ELF-1 (cell line): ENCODE measurements around the gene LMF1.

ENCODE experiments used
- DNase-seq: peaks from one replicate; pipeline ENCODE4 v3.0.0-alpha.2; 2016; ENCODE audit warnings: low read depth, low spot score

LMF1 gene

DNA sequence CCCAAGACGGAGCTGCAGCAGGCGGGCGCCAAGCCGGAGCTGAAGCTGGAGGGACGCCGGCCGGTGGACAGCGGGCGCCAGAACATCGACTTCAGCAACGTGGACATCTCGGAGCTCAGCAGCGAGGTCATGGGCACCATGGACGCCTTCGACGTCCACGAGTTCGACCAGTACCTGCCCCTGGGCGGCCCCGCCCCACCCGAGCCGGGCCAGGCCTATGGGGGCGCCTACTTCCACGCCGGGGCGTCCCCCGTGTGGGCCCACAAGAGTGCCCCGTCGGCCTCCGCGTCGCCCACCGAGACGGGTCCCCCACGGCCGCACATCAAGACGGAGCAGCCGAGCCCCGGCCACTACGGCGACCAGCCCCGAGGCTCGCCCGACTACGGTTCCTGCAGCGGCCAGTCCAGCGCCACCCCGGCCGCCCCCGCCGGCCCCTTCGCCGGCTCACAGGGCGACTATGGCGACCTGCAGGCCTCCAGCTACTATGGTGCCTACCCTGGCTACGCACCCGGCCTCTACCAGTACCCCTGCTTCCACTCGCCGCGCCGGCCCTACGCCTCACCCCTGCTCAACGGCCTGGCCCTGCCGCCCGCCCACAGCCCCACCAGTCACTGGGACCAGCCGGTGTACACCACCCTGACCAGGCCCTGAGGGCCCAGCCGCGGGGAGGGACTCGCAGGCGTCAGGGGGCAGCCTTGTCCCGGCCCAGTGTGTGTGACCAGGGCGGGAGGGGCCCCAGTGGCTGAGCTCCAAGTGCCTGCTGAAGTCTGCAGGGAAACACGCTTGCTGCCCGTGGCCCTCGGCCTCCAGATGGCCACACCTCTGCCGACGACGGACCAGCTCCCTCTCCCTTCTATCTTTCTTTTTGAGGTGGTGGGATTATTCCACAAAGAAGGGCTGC, 14.2 kb upstream of the LMF1 start:
- no peak for DNase-seq

DNA sequence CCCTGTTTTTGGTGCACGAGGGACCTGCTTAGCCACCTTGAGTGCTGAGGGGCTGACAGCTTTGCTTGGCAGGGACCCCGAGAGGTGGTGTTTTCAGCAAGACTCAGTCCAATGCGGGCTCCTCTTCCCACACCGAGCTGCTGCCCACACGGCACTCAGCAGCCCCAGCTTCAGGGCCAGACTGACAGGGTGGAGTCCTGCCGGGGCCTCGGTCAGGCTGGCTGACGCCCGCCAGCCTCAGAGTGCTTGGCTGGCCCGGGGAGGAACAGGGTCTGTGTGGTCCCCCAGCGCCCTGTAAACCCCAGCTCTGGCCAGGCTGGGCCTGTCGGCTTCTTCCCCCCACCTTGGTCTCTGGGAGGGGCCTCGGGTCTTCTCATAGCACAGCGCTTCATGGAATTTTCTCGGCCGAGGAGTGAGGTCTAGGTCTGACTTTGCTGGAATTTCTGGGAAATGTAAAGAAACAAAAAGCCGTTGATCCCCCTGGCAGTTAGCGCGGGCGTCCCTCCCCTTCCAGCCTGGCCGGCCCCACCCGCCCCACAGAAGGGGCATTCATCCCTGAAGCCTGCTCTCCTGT, 13.4 kb upstream of the LMF1 start:
- DNase-seq: no peak

DNA sequence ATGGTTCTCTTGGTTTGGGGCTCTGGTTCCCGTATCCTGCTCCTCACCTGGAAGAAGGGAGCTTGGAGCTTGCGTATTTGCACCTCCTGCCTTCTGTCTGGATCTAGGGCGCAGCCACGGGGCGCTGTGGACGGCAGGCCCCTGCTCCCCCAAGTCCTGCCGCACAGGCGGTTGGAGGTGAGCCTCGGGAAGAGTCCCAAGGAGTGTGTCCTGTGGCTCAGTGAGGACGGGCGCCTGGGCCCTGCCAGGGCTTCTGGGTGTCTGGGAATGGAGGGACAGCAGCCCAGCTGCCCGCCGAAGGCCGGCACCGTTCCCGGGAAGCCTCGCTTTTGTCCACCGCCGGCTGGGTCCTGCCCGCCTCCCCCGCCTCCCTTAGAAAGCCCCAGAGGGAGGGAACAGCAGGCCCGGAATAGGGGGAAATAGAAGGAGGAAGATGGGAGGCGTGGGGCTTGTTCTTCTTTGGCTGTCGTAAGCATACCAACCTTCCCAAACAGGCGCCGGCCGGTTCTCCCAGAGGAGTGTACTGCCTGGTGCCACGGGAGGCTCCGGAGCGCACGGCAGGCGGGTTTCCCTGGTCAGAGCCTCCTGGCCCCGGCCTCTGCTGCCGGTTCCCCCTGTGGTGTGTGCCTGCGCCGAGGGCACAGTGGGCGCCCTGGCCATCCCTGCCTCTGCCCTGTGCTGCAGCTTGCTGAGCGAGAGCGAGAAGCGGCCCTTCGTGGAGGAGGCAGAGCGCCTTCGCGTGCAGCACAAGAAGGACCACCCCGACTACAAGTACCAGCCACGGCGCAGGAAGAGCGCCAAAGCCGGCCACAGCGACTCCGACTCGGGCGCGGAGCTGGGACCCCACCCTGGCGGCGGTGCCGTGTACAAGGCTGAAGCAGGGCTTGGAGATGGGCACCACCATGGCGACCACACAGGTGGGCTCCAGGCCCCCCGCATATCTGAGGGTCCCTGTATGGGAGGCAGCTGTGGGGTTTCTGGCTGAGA, 12.6 kb upstream of the LMF1 start:
- peak; percentile 59 for DNase-seq

DNA sequence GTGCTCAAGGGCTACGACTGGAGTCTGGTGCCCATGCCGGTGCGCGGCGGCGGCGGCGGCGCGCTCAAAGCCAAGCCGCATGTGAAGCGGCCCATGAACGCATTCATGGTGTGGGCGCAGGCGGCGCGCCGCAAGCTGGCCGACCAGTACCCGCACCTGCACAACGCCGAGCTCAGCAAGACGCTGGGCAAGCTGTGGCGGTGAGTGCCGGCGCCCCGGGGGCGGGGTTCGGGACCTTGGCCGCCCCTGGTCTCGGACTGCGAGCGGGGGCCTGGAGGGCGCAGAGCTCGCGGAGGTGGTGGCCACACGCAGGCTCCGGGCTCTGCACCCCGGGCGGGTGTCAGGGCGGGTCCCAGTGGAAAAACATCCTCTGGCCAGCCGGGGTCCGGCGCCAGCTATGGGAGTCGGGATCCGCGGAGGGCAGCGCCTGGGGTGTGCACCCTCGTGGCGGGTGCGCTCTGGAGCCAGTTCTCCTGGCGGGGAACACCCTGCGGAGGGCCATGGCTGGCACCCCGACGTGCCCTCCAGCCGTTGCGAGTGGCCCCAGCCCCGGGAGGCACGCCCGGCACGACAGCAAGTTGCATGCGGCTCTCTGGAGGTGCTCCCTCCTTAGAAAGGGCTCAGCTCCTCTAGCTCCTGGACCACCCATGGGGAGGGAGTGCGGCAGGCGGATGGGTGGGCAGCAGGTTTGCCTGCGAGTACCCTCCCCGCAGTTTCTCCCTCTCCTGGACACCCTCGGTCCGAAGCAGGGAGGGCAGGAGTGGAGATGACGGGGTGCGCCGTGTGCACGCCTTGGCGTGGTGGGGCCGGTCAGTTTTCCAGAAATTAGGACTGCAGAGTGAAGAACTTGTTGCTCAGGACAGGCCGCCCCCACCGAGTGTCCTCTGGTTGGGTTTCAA, 11.6 kb upstream of the LMF1 start:
- DNase-seq: no peak

DNA sequence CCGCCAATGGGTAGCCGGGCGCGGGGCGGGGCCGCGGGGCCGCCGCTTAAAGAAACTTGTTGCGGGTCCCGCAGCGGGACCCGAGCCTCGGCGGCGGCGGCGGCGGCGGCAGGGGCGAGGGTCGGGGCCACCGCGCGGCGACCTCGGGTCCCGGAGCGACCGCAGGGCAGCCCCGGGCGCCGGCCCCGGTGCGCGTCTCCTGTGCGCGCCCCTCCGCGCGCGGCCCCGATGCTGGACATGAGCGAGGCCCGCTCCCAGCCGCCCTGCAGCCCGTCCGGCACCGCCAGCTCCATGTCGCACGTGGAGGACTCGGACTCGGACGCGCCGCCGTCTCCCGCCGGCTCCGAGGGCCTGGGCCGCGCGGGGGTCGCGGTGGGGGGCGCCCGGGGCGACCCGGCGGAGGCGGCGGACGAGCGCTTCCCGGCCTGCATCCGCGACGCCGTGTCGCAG, 10.9 kb upstream of the LMF1 start, which contains the start of gene SOX8:
Gene SOX8 (plus strand): TSS at position 76 of the 450 bp plus-strand sequence. CDS start 153 bp downstream, at position 229.
- no peak for DNase-seq

GRCh38 chr16:980595-980854, 9.7 kb upstream of the LMF1 start:
- no peak for DNase-seq

GRCh38 chr16:979859-980594, 9.2 kb upstream of the LMF1 start:
- DNase-seq: no peak

DNA sequence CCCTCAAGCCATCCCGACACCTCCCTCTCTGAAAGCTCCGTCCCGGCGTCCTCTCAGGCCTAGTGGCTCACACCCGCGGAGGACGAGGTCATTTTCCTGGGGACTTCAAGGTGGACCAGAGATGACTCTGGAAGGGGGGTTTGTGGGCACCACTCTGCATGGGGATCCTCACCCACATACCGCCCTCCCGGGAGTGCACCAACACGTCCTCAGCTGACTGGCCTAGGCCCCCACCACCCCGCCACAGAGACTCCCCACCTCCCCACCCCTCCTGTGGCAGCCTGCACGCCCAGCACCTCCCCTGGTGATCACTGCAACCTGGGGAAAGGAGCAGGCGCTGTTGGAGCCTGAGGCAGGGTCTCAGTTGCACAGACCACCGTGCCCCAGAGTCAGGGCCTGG, 8.4 kb upstream of the LMF1 start:
- no peak for DNase-seq

DNA sequence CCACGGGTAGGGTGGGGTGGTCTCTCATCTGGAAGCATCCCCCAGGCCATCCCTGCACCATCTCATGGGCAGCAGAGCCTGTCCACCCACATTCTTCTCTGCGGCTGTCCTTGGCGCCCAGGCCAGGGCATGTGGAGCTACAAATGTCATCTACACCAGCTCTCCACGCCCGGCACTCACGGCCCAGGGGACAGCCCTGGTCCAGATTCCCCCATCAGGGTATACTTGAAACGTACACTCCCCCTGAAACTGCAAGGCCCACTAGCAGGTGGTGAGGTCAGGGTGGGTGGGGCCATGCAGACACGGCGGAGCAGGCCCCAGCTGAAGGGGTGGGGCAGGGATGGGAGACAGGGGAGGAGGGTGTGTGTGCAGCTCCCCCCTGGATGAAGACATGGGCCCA, 7.6 kb upstream of the LMF1 start:
- no peak for DNase-seq

GRCh38 chr16:977896-978295, 7.1 kb upstream of the LMF1 start:
- no peak for DNase-seq

- no peak for DNase-seq
These were observed 6.4 kb upstream of the LMF1 start for GRCh38 chr16:977081-977701.

DNA sequence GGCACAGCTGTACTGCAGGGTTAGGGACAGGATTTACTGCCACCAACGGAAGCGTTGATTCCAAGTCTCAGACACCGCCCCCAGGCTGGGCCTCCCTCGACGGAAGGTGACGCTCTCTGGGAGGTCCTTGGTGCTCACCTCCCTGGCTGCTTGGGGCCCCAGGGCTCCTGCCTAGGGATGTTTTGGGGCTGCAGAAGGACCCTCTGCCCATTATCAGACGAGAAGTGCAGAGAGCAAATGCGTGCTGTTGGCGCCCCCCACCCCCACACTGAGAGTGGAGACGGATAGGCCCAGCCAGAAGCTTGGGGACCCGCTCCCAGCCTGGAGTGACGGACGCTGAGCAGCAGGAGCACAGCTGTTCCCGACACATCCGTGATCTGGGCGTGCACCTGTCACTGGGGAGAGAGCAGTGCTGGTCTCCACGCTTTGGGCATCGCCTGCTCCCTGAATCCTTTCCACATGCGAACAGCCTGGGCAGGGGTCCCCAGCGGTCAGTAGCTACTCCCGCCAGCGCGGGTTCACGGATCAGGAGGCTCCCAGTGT, 5.7 kb upstream of the LMF1 start:
- DNase-seq: no peak

GRCh38 chr16:975291-975690, 4.5 kb upstream of the LMF1 start:
- no peak for DNase-seq

DNA sequence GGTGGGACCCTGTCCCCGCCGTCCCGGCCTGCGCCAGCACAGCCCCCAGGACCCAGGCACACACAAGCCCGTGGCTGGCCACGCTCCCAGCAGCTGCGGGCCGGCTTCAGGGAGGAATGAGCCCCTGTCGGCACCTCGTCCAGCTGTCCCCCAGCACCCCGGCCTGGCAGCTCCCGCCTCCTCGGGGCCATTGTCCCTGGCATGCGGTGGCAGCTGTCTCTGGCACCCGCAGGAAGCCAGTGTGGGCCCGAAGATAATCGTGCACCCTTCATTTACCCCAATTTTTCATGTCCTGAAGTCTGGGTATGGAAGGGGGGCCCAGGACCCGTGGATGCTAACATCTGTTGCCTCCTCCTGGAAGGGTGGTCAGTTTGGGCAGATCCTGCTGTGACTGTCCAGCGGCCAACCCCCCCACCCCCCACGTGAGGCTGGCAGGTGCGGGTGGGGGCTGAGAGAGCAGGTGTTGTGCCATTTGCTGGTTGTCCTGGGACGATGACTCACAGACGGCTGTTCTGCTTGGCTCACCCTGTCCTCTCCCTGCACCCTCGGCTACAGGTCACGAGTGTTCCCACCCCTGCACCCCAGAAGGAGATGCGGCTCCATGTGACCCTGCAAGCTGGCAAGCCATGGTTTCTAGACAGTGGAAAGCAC, 4.0 kb upstream of the LMF1 start:
- no peak for DNase-seq

- DNase-seq: no peak
These were observed 3.3 kb upstream of the LMF1 start for GRCh38 chr16:974001-974601.

GRCh38 chr16:973366-973765, 2.6 kb upstream of the LMF1 start:
- DNase-seq: no peak

GRCh38 chr16:972316-973002, 1.7 kb upstream of the LMF1 start:
- no peak for DNase-seq

DNA sequence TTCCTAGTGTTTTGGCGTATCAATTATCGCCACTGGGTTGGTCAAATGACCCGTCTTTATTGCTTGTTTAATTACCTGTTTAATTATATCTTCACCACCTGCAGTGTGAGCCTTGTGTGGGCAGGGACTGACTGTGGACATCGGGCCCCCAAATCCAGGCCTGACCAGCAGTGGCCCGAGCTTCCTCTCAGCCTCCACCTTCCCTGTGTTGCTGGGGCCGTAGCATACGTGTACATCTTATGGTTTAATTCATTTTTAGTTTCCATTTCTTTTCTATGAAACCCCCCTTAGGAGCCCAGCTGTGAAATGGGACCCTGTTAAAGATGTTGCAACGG, 1.2 kb upstream of the LMF1 start:
- no peak for DNase-seq

- no peak for DNase-seq
These were observed 760 bp upstream of the LMF1 start for GRCh38 chr16:971582-971905.
